Fibroblast of pulmonary artery (primary cell): ENCODE data around the gene AIMP1.
"Not testable (repeated sequence)": the region's sequence is repeated elsewhere in the genome, so short reads cannot be mapped to it uniquely, and the experiment has no call there.

Experiments used
- DNase-seq: peaks from one replicate; pipeline ENCODE4 v3.0.0-alpha.2; 2010; ENCODE audit warnings: low read depth
- H3K4me3 ChIP-seq: replicated peaks from 2 replicates; pipeline ENCODE4 v1.5.1; 2011; ENCODE audit warnings: low read depth, mild to moderate bottlenecking, control low read depth, low read length, moderate library complexity
- CTCF ChIP-seq: IDR thresholded peaks from 2 replicates; pipeline ENCODE4 v1.5.1; 2011; ENCODE audit warnings: mild to moderate bottlenecking, control low read depth, low read length, inconsistent platforms; ENCODE audit errors: missing control alignments

Gene AIMP1

GRCh38 chr4:106395582-106395981, 79.2 kb downstream of the AIMP1 start:
- no peak for TF ChIP-seq CTCF
- H3K4me3 ChIP-seq = no peak overlapping the region
- no peak for DNase-seq

- not testable (repeated sequence) for H3K4me3 ChIP-seq, DNase-seq
Measured at GRCh38 chr4:106398898-106399297, 82.5 kb downstream of the AIMP1 start.
